Transverse colon (tissue), 3 donors: ENCODE measurements around the gene SMIM5.

Source experiments
- POLR2A ChIP-seq: fragments of 450-650 bp; IDR thresholded peaks from one replicate; pipeline ENCODE4 v1.6.1; 2016; ENCODE audit warnings: antibody characterized with exemption, mild to moderate bottlenecking, moderate library complexity
- TF ChIP-seq, protein P1 (sequence below), 5 experiments: fragments of 200-600 bp in 3 of 5; fragments of 450-650 bp in 2 of 5; sonication (generic) in 3 of 5; IDR thresholded peaks; 1 replicate in 2 of 5; 2 replicates in 3 of 5; pipeline ENCODE4 v1.5.1; 2016 to 2017; ENCODE audit warnings: antibody characterized with exemption in 5 of 5, inconsistent platforms in 3 of 5, mild to moderate bottlenecking in 2 of 5, moderate library complexity in 1 of 5

GRCh38 chr17:75679706-75680211 is 46.5 kb downstream of the SMIM5 start:
- TF ChIP-seq, protein P1, sequence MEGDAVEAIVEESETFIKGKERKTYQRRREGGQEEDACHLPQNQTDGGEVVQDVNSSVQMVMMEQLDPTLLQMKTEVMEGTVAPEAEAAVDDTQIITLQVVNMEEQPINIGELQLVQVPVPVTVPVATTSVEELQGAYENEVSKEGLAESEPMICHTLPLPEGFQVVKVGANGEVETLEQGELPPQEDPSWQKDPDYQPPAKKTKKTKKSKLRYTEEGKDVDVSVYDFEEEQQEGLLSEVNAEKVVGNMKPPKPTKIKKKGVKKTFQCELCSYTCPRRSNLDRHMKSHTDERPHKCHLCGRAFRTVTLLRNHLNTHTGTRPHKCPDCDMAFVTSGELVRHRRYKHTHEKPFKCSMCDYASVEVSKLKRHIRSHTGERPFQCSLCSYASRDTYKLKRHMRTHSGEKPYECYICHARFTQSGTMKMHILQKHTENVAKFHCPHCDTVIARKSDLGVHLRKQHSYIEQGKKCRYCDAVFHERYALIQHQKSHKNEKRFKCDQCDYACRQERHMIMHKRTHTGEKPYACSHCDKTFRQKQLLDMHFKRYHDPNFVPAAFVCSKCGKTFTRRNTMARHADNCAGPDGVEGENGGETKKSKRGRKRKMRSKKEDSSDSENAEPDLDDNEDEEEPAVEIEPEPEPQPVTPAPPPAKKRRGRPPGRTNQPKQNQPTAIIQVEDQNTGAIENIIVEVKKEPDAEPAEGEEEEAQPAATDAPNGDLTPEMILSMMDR (IDR thresholded peaks at IDR 0.05): peak in 4 of 5 experiments; percentile 14 to 72 (median 42)
- TF ChIP-seq POLR2A: no peak
